ENCODE data around the gene MS4A2. TPM values are rescaled to one million over a fixed set of nuclear protein-coding genes. Genes with fewer than 3 reads are reported as not detected.

The MS4A2 gene
- total RNA-seq, 6 experiments from 2014 or later = not detected

- DNase-seq = no peak
- TF ChIP-seq CTCF (IDR thresholded peaks at IDR 0.05) = no peak
- Mint-ChIP-seq H3K9me3 (peaks cover 23% of the 10 kb centered on the region), H3K27me3 (ENCODE audit: insufficient read depth) (no peaks in the 10 kb centered on the region), H3K27ac (no peak overlapping the region), H3K36me3 (ENCODE audit: low read depth) (no peaks in the 10 kb centered on the region; the same call in 1 of the 2 replicates), H3K4me3 (no peak overlapping the region), H3K4me1 (ENCODE audit: low read depth) (no peaks in the 10 kb centered on the region)
Measured at GRCh38 chr11:60077981-60078380, 10.5 kb upstream of the MS4A2 start.

- no peak for TF ChIP-seq CTCF (IDR thresholded peaks at IDR 0.05)
- no peaks in the 10 kb centered on the region for H3K27me3 Mint-ChIP-seq (ENCODE audit: insufficient read depth)
- peaks cover 20% of the 10 kb centered on the region for H3K9me3 Mint-ChIP-seq
- no peaks in the 10 kb centered on the region for H3K36me3 Mint-ChIP-seq (ENCODE audit: low read depth)
- no peaks in the 10 kb centered on the region for H3K4me1 Mint-ChIP-seq (ENCODE audit: low read depth)
- no peak overlapping the region for H3K4me3 Mint-ChIP-seq
- no peak for DNase-seq
- no peak overlapping the region for H3K27ac Mint-ChIP-seq
Measured at GRCh38 chr11:60078745-60079144, 9.7 kb upstream of the MS4A2 start.

- no peak for TF ChIP-seq CTCF (IDR thresholded peaks at IDR 0.05)
- Mint-ChIP-seq H3K27ac (no peak overlapping the region), H3K36me3 (ENCODE audit: low read depth) (no peaks in the 10 kb centered on the region), H3K9me3 (peaks cover 20% of the 10 kb centered on the region), H3K4me3 (no peak overlapping the region), H3K27me3 (ENCODE audit: insufficient read depth) (no peaks in the 10 kb centered on the region), H3K4me1 (ENCODE audit: low read depth) (no peaks in the 10 kb centered on the region)
- no peak for DNase-seq
Measured at GRCh38 chr11:60080535-60080934, 7.9 kb upstream of the MS4A2 start.

- Mint-ChIP-seq H3K4me1 (ENCODE audit: low read depth) (no peaks in the 10 kb centered on the region), H3K27ac (no peak overlapping the region), H3K36me3 (ENCODE audit: low read depth) (no peaks in the 10 kb centered on the region), H3K4me3 (no peak overlapping the region), H3K9me3 (peaks cover 30% of the 10 kb centered on the region), H3K27me3 (ENCODE audit: insufficient read depth) (no peaks in the 10 kb centered on the region)
- no peak for TF ChIP-seq CTCF (IDR thresholded peaks at IDR 0.05)
- DNase-seq = no peak
Measured at GRCh38 chr11:60084631-60085273, 3.7 kb upstream of the MS4A2 start.

- H3K9me3 Mint-ChIP-seq = peaks cover 30% of the 10 kb centered on the region
- no peak overlapping the region for H3K4me3 Mint-ChIP-seq
- H3K4me1 Mint-ChIP-seq (ENCODE audit: low read depth) = no peaks in the 10 kb centered on the region
- no peak for DNase-seq
- H3K36me3 Mint-ChIP-seq (ENCODE audit: low read depth) = no peaks in the 10 kb centered on the region
- H3K27ac Mint-ChIP-seq = no peak overlapping the region
- H3K27me3 Mint-ChIP-seq (ENCODE audit: insufficient read depth) = no peaks in the 10 kb centered on the region
- no peak for TF ChIP-seq CTCF (IDR thresholded peaks at IDR 0.05)
Measured at GRCh38 chr11:60085909-60086308, 2.6 kb upstream of the MS4A2 start.

Measured in HFFc6 (cell line).